ENCODE results near the gene ZNF827. TPM values are rescaled to one million over a fixed set of nuclear protein-coding genes. Genes with fewer than 3 reads are reported as not detected.

The ZNF827 gene
- total and polyA plus RNA-seq, 2 experiments from 2014 or later, result 20.3 to 33.1 TPM

- Mint-ChIP-seq H3K36me3 (ENCODE audit: low read depth) (peaks cover 3% of the 10 kb centered on the region; the same call in 2 of the 3 replicates), H3K27me3 (ENCODE audit: insufficient read depth, low read depth, poor library complexity) (peaks cover 18% of the 10 kb centered on the region), H3K27ac (no peak overlapping the region), H3K4me3 (no peak overlapping the region; the same call in 2 of the 3 replicates), H3K9me3 (peaks cover 2% of the 10 kb centered on the region; the same call in 2 of the 3 replicates), H3K4me1 (peaks cover 21% of the 10 kb centered on the region)
- Histone ChIP-seq H3K4me2 (peak overlapping the region; percentile 75), H3K27ac (ENCODE audit: low read depth) (no peak overlapping the region), H2AFZ (no peak overlapping the region; the same call in 1 of the 2 replicates), H3K27me3 (ENCODE audit: insufficient read depth) (no peaks in the 10 kb centered on the region), H3K79me2 (replicated peaks; ENCODE audit: insufficient read depth) (peaks cover 18% of the 10 kb centered on the region), H4K20me1 (replicated peaks; ENCODE audit: insufficient read depth) (no peaks in the 10 kb centered on the region), H3F3A (replicated peaks; ENCODE audit: low read depth) (no peaks in the 10 kb centered on the region), H3K9me2 (ENCODE audit: insufficient read depth) (no peaks in the 10 kb centered on the region; the same call in 1 of the 2 replicates), H3K36me3 (ENCODE audit: insufficient read depth) (no peaks in the 10 kb centered on the region), H3K4me3 (peak overlapping the region; percentile 88; the same call in 1 of the 2 replicates), H3K4me1 (ENCODE audit: insufficient read depth) (peaks cover 20% of the 10 kb centered on the region)
- TF ChIP-seq EZH2phosphoT487 (IDR thresholded peaks at IDR 0.05; ENCODE audit: unreplicated experiment) (no peak), CTCF (conservative IDR thresholded peaks at IDR 0.05; ENCODE audit: low read depth in 2 of 2) (no peak), POLR2AphosphoS5 (IDR thresholded peaks at IDR 0.05; ENCODE audit: low read depth) (no peak), EZH2 (IDR thresholded peaks at IDR 0.05; ENCODE audit: low read depth, unreplicated experiment) (no peak), STAT1 (IDR thresholded peaks at IDR 0.05; ENCODE audit: unreplicated experiment) (no peak), ZNF114 (CRISPR knock-in tag; IDR thresholded peaks at IDR 0.05) (no peak), CREB1 (CRISPR knock-in tag; IDR thresholded peaks at IDR 0.05; ENCODE audit: low read depth) (no peak), JUNB (IDR thresholded peaks at IDR 0.05; ENCODE audit: unreplicated experiment) (no peak), ETS1 (IDR thresholded peaks at IDR 0.05) (no peak), ZNF331 (CRISPR knock-in tag; IDR thresholded peaks at IDR 0.05; ENCODE audit: low read depth) (no peak), REST (IDR thresholded peaks at IDR 0.05; ENCODE audit: unreplicated experiment) (no peak), NANOG (IDR thresholded peaks at IDR 0.05; ENCODE audit: borderline replicate concordance) (no peak), ZNF462 (CRISPR knock-in tag; IDR thresholded peaks at IDR 0.05) (no peak)
- ATAC-seq (no peak), DNase-seq (ENCODE audit: low spot score) (no peak)
These were observed 1.2 kb upstream of the ZNF827 start for GRCh38 chr4:145939856-145940255.

Measured in GM23338 (cell line).